Amniotic stem cell (primary cell): ENCODE results near the gene SAMHD1.
A peak's percentile ranks its signal among the peaks of the same experiment; 100 is the strongest.

ENCODE experiments used
- DNase-seq: peaks from one replicate; lab custom pipeline; 2025; lab: John Stamatoyannopoulos, UW

The SAMHD1 gene

DNA sequence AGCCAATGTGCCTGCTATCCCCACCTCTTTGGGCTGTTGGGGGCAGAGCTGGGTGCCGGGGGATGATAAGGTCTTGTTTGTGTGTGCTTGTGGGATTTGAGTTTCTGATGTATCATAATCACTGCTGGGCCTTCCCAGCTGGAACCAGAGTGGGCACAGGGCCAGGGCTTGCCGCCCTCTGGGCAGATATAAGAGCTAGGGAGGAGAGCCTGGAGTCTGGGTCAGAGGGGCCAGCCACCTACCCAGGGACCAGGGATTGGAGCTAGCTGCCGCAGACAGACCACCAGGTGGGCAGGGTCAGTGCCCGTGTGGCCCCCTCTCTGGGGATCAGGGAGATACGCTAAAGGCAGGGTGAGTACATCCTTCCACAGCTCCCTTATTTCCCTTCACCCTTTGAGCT, 78.7 kb downstream of the SAMHD1 start:
- no peak for DNase-seq

DNA sequence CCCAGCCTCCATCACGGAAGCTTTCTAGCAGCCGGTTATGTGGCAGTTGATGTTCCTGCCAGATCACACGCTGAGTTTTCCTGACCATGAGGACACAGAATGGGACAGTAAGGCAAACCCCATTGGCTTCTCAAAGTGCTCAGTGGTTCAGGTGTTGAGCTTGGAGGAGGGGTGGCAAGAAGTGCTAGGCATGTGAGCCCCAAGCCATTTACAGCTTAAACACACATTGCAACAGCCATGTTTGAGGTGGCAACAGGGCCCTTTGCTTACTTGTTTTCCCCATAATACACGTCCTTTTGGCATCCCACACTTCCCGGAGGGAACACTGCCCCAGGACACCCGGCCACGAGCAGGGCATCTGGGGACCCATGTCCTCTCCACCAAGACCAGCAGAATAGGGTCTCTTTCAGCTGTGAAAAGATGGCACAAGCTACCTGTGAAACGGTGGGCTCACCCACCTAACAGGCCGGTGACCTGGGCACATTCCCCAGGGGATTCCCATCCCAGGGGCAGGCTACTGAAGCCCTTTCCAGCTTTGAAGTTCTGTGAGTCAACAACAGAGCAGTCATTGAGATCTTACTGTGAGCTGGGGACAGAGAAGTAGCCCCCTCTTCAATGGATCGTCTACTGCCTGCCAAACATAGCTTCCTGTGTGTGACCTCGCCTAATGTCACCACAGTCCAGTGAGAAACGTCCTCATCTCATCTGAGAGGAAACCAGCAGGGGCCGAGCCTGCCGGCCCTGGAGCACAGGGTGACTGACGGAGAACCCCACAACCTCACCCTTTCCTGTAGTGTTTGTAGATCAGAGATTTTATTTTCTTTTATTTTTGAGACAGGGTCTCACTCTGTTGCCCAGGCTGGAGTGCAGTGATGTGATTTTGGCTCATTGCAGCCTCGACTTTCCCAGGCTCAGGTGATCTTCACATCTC, 79.6 kb downstream of the SAMHD1 start:
- DNase-seq: no peak

DNA sequence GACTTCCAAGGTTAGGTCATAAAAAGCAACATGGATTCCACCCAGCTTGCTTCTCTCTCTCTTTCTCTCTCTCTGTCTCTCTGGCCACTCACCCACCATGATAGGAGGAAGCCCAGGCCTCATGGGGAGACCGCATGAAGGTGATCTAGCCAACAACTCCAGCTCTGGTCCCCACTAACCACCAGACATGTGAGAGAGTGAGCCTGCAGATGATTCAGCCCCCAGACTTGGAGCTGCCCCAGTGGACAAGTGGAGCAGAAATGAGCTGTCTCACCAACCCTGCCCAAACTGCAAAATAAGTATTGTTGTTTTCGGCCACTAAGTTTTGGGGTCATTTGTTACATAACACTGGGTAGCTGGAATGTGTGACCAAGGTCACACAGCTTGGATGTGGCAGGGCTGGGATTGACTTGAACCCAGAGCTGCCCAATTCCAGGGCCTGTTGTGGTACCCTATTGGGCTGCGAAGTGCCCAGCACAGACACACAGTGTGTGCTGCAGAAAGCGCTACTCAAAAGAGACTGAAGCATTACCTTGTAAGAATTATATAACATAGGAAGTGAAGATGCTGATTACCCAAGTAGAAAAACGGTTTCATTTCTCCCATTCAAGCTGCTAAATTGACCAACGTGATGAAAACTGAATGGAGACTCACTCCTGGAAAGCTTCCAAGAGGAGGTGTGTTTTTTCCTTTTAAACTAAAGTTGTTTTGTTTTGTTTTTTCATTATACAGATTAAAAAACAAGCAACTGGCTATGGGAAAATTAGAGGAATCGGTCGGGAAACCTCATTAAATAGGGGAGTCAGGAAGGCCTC, 84.6 kb downstream of the SAMHD1 start:
- no peak for DNase-seq

DNA sequence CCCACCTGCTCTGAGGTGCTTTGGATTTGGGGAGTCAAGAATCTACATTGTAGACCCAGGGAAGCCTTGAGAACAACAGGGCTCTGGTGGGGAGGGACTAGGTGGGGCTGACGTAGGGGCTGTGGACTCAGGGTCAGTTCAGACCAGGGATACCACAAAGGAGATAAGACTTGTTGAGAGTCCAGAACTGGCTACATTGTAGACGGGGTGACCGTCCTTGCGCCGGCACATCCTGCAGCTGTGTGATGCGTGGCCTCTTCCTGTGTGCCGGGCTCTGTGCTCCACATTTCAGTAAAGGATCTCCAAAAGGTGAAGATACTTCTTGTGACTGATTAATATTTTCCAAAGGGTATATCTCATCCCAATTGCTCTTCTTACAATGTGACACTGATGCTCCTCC, 85.3 kb downstream of the SAMHD1 start:
- no peak for DNase-seq

DNA sequence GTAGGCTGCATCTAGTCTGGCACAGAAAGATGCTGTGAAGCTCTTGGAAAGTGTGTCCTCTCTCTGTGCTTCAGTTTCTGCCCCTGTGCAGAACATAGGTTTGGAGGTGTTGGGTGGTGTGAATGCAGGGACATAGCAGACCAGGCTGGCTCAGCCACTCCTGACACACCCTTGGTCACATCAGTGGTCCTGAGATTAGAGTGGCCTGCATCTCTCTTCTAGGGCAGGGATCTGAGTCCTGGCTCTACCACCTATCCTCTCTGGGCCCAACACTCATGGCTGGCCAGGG, 85.7 kb downstream of the SAMHD1 start:
- no peak for DNase-seq

DNA sequence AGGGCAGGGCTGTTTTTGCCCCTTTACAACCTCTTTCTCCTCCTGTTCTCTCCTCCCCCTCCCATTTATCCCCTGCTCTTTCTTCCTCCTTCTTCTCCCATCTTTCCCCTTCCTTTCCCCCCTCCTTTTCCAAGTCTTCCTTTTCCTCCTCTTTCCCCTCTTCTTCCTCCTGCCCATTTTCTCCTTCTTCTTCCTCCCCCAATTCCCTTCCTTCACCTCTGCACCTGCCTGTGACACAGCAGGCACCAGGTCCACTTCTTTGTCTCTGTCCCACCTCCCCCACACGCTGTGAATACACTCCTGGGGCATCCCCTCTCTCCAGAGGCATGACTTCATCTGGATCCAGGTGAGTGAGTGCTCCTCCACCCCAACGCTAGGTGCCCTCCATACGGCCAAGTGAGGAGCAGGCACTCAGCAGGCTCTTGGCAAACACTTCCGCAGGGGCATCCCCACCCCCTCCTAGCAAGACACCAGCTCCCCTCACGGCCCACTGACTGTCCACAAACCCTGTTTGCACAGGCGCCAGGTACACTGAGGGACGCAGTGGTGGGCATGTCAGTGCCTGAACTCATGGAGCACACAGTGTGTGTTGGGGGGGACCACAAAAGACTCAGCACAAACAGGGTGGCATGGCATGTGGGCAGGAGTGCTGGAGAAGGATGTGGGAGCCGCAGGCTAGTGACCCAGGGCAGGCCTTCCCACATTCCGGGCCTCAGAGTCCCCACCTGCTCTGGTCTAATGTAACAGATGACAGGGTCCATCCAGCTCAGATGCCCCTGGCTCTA, 86.2 kb downstream of the SAMHD1 start:
- DNase-seq: no peak

DNA sequence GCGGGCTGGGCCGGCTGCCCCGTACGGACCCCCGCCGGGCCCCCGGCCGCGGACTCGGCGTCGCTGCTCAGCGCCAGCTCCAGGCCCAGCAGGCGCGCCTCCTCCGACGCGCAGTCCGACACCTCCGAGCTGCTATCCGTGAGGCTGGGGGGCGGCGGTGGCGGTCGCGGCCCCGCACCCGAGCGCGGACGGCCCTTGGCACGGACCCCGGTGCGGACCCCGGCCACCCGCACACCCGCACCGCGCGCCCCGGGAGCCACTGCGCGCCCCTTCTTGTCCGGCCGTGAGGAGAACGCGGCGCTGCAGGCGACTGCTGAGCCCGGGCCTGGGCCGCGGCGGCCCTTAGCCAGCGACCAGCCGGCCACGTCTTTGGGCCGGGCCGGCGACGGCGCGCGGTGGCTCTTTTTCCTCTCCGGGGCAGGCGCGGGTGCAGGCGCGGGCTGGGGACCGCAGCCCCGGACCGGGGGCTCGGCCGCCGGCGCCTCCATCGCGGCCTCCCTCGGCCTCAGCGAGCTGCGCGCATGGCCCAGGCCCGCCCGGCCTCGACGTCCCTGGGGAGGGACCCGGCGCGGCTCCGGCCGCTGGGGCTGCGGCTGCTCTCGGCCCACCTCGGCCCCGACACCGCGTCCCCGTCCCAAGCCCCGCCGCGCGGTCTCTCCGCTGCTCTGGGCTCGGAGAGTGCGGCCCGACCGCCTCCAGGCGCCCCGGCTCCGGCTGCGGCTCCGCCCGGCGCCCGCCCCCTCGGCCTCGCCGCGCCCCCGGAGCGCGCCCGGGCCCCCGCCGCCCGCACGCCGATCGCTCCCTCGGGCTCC, 88.4 kb downstream of the SAMHD1 start:
- no peak for DNase-seq

DNA sequence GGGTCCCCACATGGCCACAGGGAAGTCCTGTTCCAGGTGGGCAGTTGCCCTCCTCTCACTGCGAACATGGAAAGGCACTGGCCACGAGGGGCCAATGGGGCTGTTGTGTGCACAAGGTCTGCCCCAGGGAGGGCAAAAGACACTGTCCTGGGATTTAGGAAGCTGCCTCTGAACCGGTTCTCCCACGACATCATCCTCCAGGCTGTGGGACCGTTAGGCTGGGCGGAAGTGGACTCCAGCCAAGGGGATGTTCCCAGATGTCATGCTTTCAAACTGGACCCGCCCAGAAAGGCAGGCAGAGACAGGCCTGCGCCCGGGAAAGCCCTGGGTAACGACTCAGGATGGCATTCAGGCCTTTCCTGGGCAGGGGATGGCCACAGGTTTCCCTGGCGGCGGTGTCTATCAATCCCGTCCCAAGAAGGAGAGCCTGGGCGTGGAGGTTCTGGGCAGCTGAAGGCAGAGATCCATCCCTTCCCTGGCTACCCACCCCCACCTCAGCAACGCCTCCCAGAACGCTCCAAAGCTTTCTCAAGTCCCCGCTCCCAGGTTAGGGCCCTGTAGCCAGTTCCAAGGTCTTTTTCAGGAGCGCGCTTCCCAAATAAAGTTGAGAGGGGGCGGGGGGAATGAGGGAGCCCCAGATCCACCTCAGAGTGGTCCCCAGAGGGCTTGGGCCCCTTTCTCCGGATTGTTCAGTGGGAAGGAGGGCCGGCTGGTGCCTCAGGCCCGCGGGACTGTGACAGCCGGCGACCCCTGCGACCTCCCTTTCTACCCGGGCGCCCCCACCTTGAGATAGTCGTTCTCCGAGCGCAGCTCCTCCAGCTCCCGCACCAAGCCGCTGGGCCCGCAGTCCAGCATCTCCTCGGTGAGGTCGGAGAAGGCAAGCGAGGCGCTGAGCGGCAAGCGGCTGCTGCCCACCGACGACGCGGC, 89.4 kb downstream of the SAMHD1 start:
- peak; percentile 78 for DNase-seq

DNA sequence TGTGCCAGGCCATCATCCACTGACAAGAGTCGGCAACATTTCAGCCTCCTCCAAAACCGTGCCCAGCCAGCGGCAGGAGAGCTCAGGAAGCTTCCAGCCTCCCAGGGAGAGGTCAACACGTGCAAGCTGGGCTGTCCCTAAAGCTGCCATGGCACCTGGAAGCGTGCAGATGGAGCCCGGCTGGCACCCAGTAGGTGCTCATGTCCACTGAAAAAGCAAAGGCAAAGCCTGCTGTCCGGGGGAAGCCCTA, 90.0 kb downstream of the SAMHD1 start:
- DNase-seq: no peak

DNA sequence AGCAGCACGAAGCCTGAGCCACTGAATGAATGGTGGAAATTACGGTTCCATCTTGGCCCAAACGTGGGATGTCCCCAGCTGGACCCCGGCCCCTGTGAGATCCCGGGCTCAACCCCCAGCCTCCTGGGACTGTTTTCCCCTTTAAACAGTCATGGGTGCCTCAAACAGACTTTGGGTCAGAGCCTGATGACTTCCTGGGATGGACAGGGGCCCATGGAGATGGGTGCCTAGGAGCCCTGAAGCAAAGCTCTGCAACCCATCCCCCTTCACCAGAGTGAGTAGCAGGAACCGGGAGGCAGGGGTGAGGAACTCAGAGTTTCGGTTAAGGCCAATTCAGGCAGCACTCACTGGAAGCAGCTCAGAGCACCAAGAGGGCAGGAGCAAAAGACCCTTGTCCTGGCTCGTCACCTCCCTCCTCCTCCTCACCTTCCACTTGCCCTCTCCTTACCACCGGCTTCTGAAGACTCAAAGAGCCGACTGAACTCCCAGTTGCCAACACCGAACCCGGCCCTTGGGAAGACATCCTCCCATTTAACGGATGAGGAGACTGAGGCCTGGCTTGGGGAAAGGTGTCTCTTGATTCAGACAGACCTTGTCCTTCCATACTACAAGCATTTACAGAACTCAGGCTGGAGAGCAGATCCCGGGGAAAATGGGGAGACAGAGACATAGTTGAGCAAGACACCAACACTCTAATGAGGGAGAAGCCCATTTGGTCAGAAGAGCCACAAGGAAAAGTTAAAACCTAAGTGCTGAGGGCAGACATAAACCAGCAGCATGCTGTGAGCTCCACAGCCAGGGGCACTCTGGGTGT, 90.5 kb downstream of the SAMHD1 start:
- DNase-seq: no peak

DNA sequence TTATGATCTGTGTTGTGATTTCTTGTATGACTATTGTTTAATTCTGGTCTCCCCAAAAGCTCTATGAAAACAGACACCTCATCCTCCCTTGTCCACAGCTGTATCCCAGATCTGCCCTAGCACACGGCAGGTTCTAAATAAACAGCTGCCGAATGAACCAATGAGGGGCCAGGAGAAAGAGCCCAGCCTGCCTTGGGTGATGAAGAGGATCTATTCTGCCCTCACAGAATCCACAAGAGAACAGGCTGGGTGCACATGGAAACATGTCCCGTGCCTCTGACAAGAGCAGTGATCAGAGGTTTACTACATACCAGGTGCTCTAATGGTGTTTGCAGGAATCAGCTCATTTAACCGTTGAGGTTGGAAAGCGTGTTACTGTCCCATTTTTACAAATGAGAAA, 91.2 kb downstream of the SAMHD1 start:
- DNase-seq: no peak

DNA sequence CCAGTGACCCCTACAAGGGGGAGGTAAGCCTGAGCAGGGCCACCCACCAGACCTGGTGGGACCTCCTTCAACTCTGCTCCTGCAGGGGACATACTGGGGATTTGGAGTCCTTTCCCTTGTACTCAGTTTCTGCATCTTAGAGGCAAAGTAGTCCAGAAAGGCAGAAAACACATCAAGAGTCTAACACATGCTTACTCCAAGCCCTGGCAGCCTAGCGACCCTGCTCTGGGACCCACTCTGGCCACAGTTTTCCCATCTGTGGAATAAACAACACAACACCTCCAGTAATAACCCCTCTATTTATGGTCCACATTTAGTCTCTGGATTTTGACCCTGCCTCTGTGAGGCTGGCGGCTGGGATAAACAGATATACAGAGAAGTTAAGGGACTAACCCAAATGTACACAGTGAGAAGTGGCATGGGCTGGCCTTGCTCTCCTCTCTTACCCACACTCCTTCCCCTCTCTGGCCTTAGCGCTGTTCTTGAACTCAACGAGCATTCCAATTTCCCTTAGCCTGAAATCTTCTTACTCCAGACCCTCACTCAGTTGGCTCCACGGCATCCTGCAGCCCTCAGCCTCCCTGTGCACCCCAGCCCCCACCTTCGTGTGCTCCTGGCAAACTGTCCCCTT, 91.7 kb downstream of the SAMHD1 start:
- DNase-seq: no peak

DNA sequence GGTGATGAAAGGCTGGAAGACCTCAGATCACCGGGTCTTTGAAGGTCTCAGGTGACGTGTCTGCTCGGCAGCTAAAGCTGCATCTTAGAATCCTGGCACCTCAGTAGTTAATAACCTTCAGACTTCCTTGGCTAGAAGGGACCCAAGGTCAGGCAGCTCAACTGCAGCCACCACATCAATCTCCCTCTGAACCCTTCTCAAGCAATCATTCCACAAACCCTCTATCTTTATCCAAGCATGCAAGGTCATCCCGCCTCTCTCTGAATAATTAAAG, 92.3 kb downstream of the SAMHD1 start:
- DNase-seq: no peak

DNA sequence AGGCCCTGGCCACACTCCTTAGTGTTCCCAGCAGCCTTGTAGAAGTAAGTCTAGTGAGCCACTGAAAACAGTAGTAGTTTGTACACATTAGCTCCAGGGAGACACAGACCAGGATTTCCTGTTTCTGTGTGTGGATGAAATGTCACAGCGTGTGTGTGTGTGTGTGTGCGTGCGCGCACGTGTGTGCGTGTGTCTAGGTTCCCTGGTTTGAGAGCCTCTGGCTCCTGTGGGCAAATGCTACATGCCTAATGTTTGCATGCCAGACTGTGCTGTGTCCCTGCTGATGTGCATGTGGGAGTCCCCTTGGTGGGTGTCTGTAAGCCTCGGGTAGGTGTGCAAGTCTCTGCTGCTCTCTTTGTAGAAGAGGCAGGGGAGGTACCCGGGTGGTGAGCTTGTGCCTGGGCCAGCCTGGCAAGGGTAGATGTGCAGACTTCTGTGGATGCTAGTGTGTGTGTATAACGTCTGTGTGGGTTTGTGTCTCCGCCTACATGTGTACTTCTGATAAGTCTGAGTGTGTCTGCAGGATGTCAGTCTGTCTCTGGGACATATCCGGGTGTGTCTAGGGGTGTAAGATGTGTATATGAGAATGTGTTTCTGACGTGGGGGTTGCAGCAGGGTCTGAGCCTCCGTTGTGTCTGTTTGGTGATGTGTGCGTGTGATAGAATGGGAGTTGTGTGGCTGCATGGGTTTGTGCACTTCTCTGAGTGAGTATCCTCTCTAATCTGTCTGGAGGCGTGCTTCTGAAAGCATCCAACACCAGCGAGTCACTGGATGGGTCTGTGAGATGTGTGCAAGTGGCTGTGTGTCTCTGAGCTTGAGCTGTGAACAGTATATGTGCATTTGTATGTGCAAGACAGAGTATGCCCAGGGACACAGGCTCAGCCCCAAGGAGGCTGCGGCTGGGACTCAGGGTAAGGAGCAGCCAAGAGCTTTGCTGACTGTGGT, 94.5 kb downstream of the SAMHD1 start:
- no peak for DNase-seq

DNA sequence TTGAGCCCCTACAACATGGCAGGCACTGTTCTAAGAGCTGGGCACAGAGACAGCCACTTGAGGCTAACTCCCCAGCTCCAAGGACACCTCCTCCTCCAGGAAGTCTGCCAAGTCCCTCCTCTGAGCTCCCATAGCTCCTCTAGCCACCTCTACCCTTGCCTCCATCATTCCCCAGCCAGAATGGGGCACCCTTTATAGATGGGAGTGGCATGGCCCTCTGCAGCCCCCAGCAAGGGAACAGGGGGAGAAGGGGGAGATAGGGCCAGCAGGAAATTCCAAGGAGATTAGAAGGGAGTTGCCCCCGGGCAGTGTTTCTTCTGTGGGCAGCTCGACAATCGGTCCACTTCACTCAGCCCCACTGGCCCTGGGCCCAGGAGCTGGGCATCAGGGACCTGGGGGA, 95.3 kb downstream of the SAMHD1 start:
- peak; percentile 27 for DNase-seq

DNA sequence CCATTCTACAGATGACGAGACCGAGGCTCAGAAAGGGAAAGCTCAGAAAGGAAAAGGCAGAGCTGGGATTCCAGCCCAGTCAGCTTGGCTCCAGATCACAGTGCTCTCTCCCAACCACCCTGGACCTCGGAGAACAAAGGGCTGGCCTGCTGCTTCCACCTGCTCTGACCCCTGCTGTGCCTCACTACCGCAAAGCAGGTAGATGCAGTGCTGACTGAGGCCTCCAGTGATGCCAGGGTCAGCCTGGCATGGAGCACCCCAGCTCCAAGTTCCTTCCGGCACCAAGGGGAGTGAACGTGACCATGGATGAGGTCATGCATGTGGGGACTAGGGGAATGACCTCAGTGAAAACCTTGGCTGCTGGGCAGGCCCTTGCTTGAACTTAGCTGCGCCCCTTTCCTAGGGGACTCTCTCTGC, 96.3 kb downstream of the SAMHD1 start:
- DNase-seq: no peak

DNA sequence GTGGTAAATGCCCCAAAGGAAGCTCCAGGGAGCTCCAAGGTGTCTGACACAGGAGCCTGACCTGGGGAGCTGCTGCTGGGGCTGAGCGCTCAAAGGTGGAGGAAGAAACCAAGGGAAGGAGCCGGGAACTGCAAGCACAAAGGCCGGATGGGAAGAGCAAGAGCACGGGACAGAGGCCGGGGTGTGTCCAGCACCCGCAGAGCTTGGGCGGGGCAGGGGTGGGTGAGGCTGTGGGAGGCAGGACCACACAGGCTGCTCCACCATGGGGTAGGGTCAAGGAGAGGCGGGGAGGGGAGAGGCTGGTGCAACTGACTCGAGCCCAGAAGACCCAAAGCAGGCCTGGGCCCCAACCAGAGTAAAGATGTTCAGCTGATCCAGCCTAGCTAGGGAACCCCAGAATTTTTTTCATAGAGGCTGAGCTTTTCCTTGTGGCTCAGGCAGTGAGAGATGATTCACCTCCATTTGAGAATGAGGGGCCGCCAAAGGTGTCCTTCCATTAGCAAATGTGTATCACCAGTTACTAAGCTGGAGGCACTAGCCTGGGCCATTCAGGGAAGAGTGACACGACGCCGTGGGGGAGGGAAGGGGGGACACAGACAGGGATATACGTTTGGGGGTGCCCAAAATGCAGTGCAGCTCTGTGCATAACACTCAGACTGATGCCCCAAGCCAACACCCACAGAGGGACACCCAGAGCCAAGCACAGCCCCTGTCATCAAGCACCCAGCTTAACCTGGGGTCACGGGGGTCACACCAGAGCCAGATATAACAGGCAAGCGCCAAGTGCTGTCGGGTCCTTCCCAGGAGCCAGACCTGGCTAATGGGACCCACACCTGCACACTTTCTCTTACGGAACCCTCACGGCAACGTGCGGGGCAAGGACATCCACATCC, 96.9 kb downstream of the SAMHD1 start:
- DNase-seq: no peak

DNA sequence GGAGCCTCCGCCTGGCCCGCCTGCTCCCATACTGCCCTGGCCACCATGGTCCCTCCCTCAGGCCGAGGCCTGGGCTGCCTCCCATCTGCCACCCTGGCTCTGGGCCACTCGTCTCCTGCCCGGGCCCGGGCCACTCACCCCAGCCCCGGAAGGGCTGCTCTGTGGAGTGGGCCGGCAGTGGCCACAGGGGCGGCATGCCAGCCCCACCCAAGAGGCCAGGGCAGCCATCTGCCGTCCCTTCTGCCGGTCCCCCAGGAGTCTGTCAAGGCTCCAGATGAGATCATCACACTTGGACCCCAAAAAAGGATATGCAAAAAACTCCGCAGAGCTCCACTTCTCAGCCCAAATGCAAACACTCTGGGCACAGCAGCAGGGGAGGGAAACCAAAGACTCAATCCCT, 99.3 kb downstream of the SAMHD1 start:
- no peak for DNase-seq
